HG03060 (cell line): ENCODE results near the gene SPTLC1.

Experiments used
- ATAC-seq: cut with Tn5 transposase; IDR thresholded peaks from one replicate; pipeline ENCODE4 v1.9.1; 2021; ENCODE audit warnings: low read depth, moderate number of reproducible peaks; ENCODE audit not compliant: unreplicated experiment

SPTLC1 gene

DNA sequence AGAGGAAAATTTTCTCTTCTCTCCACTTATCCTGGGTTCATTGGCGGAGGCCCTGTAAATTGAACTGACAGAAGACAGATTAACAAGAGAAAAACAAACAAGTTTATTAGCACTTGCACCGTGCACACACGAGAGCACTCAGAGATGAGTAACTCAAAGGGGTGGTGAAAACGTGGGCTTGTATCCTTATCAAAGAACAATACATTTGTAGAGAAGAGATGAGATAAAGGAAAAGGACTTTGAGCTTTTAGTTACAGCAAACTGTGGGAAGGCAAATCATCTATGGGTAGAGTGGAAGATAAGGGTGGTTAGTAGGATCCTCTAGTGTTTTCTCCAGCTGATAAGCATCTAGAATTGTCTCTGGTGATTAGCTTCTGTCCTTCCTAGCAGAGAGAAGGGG is 120.8 kb downstream of the SPTLC1 start:
- ATAC-seq: no peak

DNA sequence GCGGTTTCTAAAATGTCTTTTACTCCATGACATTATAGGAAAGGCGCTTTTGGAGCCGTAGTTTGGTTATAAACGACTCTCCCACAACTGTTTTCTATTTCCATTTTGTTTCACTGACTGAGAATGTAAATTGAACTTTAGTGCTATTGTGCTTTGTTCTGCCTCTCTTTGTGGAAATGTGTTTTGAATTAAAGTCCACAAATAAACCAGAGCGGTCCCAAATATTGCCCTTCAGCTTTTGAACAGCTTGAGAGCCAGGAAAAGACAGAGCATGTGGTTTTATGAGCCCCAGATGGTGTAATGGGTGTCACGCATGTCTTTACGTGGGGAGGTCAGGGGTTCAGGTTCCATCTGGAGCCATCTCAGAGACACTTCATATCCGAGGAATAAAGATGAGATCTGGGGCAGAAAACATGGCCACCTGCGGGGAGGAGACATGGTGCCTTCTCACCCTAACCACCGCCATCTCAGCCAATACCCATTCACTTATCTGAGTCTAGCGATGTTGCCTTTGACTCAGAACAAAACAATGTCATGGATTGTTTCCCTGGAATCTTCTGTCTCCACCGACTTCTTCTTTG is 122.7 kb downstream of the SPTLC1 start:
- ATAC-seq: no peak

DNA sequence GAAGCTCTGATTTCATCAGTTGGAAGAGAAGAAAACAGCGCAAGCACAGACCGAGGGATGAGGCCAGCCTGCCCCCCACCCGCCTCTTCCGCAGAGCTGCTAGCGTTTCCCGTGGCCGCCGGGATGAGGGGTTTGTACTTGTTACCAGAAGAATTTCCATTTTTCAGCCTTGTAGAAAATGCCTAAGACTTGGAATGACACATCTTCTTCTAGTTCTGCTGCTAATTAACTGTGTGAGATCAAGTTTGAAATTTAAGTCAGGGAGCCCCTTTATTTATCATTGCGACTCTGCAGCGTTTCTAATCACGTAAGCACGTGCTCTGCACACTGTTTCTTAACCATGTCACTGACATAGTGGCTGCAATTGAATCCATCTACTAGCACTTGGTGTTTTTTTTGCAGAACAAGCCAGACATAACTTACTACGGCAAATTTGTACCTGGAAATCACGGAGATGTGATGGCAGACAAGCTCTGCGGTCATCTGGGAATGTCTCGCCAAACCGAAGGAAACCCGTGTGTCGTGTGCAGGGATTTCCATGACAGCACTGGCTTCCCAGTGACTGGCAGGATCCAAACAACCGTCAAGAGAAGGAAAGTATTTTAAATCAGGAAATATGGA is 123.4 kb downstream of the SPTLC1 start:
- no peak for ATAC-seq

DNA sequence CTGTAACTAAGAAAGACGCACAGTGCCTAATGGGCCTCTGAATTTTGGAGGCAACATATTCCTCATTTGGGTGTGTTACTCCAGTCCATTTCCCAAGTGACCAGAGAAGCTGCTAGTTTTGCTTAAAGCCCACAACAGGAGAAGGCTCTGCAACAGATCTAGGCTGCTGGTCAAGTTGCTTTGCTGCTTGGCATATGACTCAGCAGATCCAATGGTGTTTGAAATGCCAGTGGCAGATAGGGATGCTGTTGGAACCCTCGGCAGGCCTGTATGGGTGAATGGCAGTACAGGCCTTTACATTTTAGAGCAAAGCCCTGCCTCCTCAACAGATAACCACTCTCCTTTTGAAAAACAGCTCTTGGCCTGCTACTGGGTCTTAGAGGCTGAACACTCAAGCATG is 129.0 kb downstream of the SPTLC1 start:
- no peak for ATAC-seq

DNA sequence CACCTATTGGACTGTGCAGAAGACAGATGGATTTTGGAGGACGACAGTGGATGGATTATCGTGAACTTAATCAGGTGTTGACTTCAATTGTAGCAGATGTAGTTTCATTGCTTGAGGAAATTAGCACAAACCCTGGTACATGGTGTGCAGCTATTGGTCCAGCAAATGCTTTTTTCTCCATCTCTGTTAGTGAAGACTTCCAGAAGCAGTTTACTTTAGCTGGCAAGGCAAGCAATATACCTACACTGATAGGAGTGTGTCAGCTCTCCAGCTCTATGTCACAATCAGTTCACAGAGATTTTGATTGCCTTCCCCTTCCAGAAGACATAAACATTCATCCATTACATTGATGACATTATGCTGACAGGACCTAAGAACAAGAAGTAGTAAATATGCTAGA is 129.5 kb downstream of the SPTLC1 start:
- no peak for ATAC-seq
